Renal cortex interstitium (tissue), 11 donors: ENCODE results near the gene DNAJB13. TPM values are rescaled to one million over a fixed set of nuclear protein-coding genes. Genes with fewer than 3 reads are reported as not detected.

Experiments
- DNase-seq, 11 donors: peaks; one replicate each; pipeline ENCODE4 v3.0.0-alpha.2; 2013; ENCODE audit warnings: low read depth in 9 of 11, low spot score in 4 of 11; ENCODE audit errors: extremely low read depth in 1 of 11
- polyA plus RNA-seq, 3 donors: library from polyadenylated mRNA; unstranded; fragments of 120-200 nt; gene quantifications; one replicate each; pipeline ENCODE4 v1.2.1, GENCODE V29; 2013; ENCODE audit not compliant: insufficient read length in 3 of 3

The DNAJB13 gene
- polyA plus RNA-seq, 3 donors = 4.8 to 6.1 (median 4.9) TPM

GRCh38 chr11:74008373-74009229, 57.8 kb downstream of the DNAJB13 start, which contains the start of gene UCP3:
Gene UCP3 (minus strand): TSS chr11:74009085. CDS start chr11:74007042, 2,043 bp downstream.
- no peak for DNase-seq

- DNase-seq = no peak
Measured at GRCh38 chr11:74009230-74009547, 58.4 kb downstream of the DNAJB13 start.

- no peak for DNase-seq
Measured at GRCh38 chr11:74009675-74010305, 59.0 kb downstream of the DNAJB13 start.

- no peak for DNase-seq
Measured at GRCh38 chr11:74010306-74011300, 59.8 kb downstream of the DNAJB13 start.

DNA sequence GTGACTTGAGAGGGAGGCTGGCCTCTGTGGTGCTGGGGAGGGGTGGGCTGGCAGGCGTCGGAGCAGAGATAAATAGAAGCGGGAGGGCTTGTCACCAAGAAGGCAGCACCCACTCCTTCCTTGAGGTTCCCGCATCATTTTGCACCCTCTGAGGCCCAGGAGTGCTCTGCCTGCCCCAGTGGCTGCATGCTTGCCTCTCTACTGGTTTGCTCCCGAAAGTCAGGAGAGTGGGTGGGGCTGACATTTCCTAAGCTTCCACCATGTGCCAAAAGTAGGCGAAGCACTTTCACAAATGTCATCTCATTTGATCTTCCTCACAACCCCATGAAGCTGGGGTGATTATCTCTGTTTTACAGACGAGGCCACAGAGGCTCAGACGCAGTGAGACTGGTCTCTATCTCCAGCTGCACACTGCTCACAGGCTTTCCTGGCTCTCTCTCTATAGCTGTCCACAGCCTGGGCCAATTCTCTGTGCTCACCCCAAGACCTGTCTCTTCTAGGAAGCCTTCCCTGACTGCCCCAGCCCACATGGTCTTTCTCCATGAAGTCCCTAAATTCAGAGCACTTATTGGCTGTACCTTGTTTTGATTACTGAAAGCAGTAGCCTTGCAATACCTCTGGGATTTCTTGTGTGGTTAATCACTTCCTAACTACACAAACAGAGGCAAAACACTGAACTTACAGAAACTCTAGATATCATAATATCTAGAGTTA, 60.7 kb downstream of the DNAJB13 start:
- DNase-seq = no peak

GRCh38 chr11:74012074-74012809, 61.4 kb downstream of the DNAJB13 start:
- no peak for DNase-seq

- DNase-seq = no peak
Measured at GRCh38 chr11:74013141-74013540, 62.3 kb downstream of the DNAJB13 start.

DNA sequence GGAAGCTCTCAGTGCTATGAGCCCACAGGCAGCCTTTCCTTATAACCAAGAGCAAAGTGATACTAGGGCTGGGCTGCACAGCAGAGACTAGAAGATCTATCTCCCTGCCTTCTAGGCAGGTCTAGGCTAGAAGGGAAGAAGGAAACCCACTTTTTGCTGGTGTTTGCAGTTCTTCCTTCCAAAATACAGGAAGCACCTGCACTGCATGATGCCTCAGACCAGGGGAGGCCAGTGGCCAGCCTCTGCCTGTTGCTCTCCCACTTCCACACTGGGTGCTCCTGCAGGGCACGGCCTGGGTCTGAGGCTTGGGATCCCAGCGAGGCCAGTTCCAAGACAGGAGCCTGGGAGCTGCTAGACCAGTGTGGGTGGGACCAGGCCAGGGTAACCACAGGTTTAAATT, 64.1 kb downstream of the DNAJB13 start:
- no peak for DNase-seq

DNA sequence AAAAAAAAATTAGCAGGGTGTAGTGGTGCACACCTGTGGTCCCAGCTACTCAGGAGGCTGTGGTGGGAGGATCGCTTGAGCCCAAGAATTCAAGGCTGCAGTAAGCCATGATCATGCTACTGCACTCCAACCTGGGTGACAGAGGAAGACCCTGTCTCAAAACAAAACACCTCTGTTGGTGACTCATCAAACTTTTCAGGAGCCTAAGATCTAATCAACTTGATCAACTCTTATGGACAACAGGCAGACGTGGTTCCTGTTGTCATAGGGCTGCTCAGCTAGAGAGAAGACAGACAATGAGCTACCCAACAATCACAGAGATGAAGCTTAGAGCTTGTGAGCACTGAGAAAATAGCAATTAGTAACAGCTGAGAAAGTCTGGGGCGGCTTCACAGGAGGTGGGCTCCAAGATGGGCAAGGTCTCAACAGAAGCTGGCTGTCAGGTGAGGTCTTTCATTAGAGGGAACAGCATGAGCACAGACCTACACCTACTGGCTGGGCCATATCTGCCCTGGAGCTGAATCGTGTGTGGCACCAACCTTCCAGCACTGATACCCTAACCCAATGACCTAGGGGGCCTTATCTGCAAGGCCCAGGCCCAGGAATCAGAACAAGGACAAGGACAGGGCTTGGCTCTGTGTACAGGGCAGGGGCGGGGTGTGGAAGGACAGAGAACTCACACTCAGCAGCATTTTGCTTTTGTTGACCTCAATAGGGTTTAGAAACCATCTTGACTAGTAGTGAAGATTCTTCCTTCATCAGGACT, 65.3 kb downstream of the DNAJB13 start:
- DNase-seq = no peak

- no peak for DNase-seq
Measured at GRCh38 chr11:74017631-74018030, 66.8 kb downstream of the DNAJB13 start.

- DNase-seq = peak in 4 of 11 donors; percentile 7 to 24 (median 14)
Measured at GRCh38 chr11:74018331-74019005, 67.6 kb downstream of the DNAJB13 start.

DNA sequence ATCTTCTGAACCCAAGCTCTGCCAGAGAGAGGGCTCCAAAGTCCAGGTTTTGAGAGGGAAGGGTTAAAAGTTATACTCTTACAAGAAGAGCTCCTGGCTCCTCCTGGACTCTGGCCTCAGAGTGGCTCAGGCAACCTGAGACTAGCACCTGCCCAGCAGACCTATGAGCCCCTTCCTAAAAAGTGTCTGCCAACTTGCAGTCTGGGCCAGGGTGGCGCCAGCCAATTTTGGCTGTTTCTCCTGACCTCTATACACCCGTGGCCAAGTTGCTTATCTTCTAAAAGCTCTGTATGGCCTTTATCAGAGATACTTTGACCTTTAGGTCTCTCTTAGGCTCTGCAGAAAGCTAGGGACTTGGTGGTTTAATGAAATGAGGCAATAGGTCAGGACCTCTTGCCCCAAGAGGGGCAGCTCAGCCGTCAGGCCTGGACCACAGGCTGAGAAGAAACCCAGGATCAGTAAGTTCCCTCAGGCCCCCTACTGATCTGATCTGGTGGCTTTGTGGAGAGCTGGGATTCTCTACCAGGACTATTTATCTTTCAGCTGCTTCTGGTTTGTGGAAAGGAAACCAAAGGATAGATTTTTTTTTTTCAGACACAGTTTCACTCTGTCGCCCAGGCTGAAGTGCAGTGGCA, 68.4 kb downstream of the DNAJB13 start:
- DNase-seq = peak in 1 of 11 donors; percentile 12

- DNase-seq = no peak
Measured at GRCh38 chr11:74019860-74020259, 69.0 kb downstream of the DNAJB13 start.
